HG03460 (cell line): ENCODE data around the gene NUP133.
"Not testable (repeated sequence)": the region's sequence is repeated elsewhere in the genome, so short reads cannot be mapped to it uniquely, and the experiment has no call there.

Source experiments
- ATAC-seq: cut with Tn5 transposase; IDR thresholded peaks from one replicate; pipeline ENCODE4 v1.9.1; 2021; ENCODE audit not compliant: unreplicated experiment

The NUP133 gene

GRCh38 chr1:229507951-229508822 is at the start of gene NUP133:
NUP133 (minus strand) TSS chr1:229508341; CDS start chr1:229508249, 92 bp downstream.
- peak; percentile 95 for ATAC-seq

- ATAC-seq: no peak
Measured at GRCh38 chr1:229557200-229557850, 49.2 kb upstream of the NUP133 start.

GRCh38 chr1:229554886-229555621 is 46.9 kb upstream of the NUP133 start:
- no peak for ATAC-seq

- ATAC-seq: no peak
Measured at GRCh38 chr1:229553621-229554130, 45.5 kb upstream of the NUP133 start.

- no peak for ATAC-seq
Measured at GRCh38 chr1:229552732-229553131, 44.6 kb upstream of the NUP133 start.

- ATAC-seq: no peak
Measured at GRCh38 chr1:229550812-229551567, 42.8 kb upstream of the NUP133 start.

GRCh38 chr1:229547542-229547941 is 39.4 kb upstream of the NUP133 start:
- no peak for ATAC-seq

- no peak for ATAC-seq
Measured at GRCh38 chr1:229544587-229544986, 36.4 kb upstream of the NUP133 start.

- no peak for ATAC-seq
Measured at GRCh38 chr1:229539863-229540506, 31.8 kb upstream of the NUP133 start.

- ATAC-seq: no peak
Measured at GRCh38 chr1:229538945-229539344, 30.8 kb upstream of the NUP133 start.

- no peak for ATAC-seq
Measured at GRCh38 chr1:229537894-229538293, 29.8 kb upstream of the NUP133 start.

GRCh38 chr1:229536982-229537381 is 28.8 kb upstream of the NUP133 start:
- ATAC-seq: no peak

- ATAC-seq: no peak
Measured at GRCh38 chr1:229535230-229535629, 27.1 kb upstream of the NUP133 start.

- no peak for ATAC-seq
Measured at GRCh38 chr1:229531326-229531725, 23.2 kb upstream of the NUP133 start.

- no peak for ATAC-seq
Measured at GRCh38 chr1:229529639-229530038, 21.5 kb upstream of the NUP133 start.

GRCh38 chr1:229526695-229527094 is 18.6 kb upstream of the NUP133 start:
- ATAC-seq: no peak

GRCh38 chr1:229523052-229523451 is 14.9 kb upstream of the NUP133 start:
- ATAC-seq: no peak

- peak; percentile 67 for ATAC-seq
Measured at GRCh38 chr1:229514578-229515275, 6.6 kb upstream of the NUP133 start.

- ATAC-seq: not testable (repeated sequence)
Measured at GRCh38 chr1:229511625-229512024, 3.5 kb upstream of the NUP133 start.
